ENCODE results near the gene LHFPL6. TPM values are rescaled to one million over a fixed set of nuclear protein-coding genes. Genes with fewer than 3 reads are reported as not detected.

Gene LHFPL6
- total and polyA plus RNA-seq, 9 of the 15 experiments (the other 6 are each of a cell fraction or from before 2014, with no cell fraction given): 0.18 TPM; not detected in 8

- DNase-seq (ENCODE audit: extremely low read depth in 1 of 4, low spot score in 3 of 4): no peak
- H3K4me1 ChIP-seq (replicated peaks in 1 of 2; ENCODE audit: control insufficient read depth in 2 of 2, insufficient read depth in 2 of 2, low read length in 2 of 2): no peaks in the 10 kb centered on the region
- no peak overlapping the region for H3K9ac ChIP-seq (ENCODE audit: insufficient read depth in 1 of 2, low read depth in 2 of 2, low read length in 2 of 2)
- H3K79me2 ChIP-seq (ENCODE audit: control insufficient read depth, insufficient read depth, low read length): no peaks in the 10 kb centered on the region
- H3K27ac ChIP-seq (ENCODE audit: extremely low read depth, low read depth, low read length): no peak overlapping the region
- H3K36me3 ChIP-seq (ENCODE audit: control insufficient read depth, insufficient read depth, low read length): no peaks in the 10 kb centered on the region
- no peaks in the 10 kb centered on the region for H3K9me1 ChIP-seq (ENCODE audit: control insufficient read depth, insufficient read depth, low read length)
- no TSS peak for BruUV-seq (replicated peaks)
- no peak overlapping the region for H2AFZ ChIP-seq (ENCODE audit: low read depth, low read length)
- no peak overlapping the region for H3K4me2 ChIP-seq (ENCODE audit: insufficient read depth, low read length)
- no peak for ATAC-seq
- FAIRE-seq: no peak
- no peaks in the 10 kb centered on the region for H4K20me1 ChIP-seq (replicated peaks; ENCODE audit: control insufficient read depth, insufficient read depth, low read length)
- ChIA-PET CTCF (ENCODE audit: low intra/inter-chr PET ratio) (no interaction called here), POLR2A (interaction anchor here (0.6 to 0.9 kb wide), 2 partner anchors 9 to 11 kb away, joined by 3 read pairs; no protein-coding TSS in a partner anchor)
- no peaks in the 10 kb centered on the region for H3K9me3 ChIP-seq (replicated peaks; ENCODE audit: control insufficient read depth, insufficient read depth, low read depth, low read length)
- in situ Hi-C loops (cut with MboI): no loop called here
- WGBS (ENCODE audit: insufficient coverage, low coverage, missing lambda C conversion rate): 0% methylated on average over 6 of the region's 7 CpGs
- intact Hi-C loops (cut with micrococcal nuclease): no loop called here
- no peaks in the 10 kb centered on the region for H3K27me3 ChIP-seq (ENCODE audit: control insufficient read depth in 2 of 2, insufficient read depth in 2 of 2, low read length in 2 of 2)
- no peak overlapping the region for H3K4me3 ChIP-seq
- TF ChIP-seq HMGN3 (IDR thresholded peaks at IDR 0.05; ENCODE audit: borderline replicate concordance, extremely low read depth, insufficient read length, low read depth, low read length) (no peak), RREB1 (CRISPR knock-in tag; IDR thresholded peaks at IDR 0.05) (no peak), NFE2L1 (tag; IDR thresholded peaks at IDR 0.05; ENCODE audit: borderline replicate concordance, low read depth) (no peak), MBD1 (CRISPR knock-in tag; IDR thresholded peaks at IDR 0.05) (no peak), KDM1A (IDR thresholded peaks at IDR 0.05) (no peak), ZNF239 (CRISPR knock-in tag; IDR thresholded peaks at IDR 0.05) (no peak), BRCA1 (IDR thresholded peaks at IDR 0.05) (no peak), BRCA1 (CRISPR knock-in tag; IDR thresholded peaks at IDR 0.05) (no peak), POLR2H (tag; IDR thresholded peaks at IDR 0.05; ENCODE audit: low read depth) (no peak), ZNF76 (CRISPR knock-in tag; IDR thresholded peaks at IDR 0.05; ENCODE audit: borderline replicate concordance) (no peak), PRMT5 (CRISPR knock-in tag; IDR thresholded peaks at IDR 0.05) (no peak), ZZZ3 (IDR thresholded peaks at IDR 0.05) (no peak), NFE2 (IDR thresholded peaks at IDR 0.05; ENCODE audit: low read depth) (no peak), SETDB1 (IDR thresholded peaks at IDR 0.05; ENCODE audit: low read length) (no peak)
Measured at GRCh38 chr13:39506559-39507390, 96.2 kb downstream of the LHFPL6 start.
